HG02943 (cell line): ENCODE data around the gene AGPAT4.

Experiments
- ATAC-seq: cut with Tn5 transposase; IDR thresholded peaks from one replicate; pipeline ENCODE4 v1.9.1; 2021; ENCODE audit warnings: mild to moderate bottlenecking, low read depth, moderate library complexity; ENCODE audit not compliant: unreplicated experiment

AGPAT4 gene

DNA sequence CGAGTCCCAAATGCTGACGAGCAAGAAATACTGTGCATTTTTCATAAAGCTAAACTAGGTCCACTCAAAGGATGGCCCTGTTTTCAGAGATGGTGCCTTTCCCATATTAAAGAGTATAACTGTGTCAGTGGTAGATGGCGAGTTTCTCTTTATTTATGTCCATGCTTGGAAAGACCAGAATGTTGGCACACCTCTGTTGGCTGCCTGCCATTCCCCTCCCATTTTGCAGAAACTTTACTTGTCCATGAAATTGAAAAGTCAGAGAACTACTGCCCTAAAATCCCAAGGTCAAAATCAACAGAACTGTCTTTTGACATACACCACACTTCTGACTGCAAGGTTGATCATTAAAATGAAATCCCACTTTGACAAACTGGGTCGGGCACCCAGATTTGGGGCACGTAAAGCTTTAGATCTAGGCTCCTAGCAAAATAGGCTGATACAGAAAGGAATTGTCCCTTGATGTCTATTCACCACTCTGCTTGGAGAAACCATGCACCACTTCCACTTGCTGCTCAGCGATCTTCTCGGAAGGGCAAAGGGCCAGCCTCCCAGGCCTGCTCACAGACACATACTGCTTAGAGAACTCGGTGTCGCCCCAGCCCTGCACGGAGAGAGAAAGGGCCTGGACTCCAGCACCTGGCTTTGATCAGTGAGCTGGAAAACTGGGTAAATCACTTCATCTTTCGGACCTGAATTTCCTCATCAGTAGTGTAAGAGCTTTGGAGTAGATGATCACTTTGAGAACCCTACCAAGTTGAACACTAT is 130.0 kb downstream of the AGPAT4 start:
- ATAC-seq: no peak

- ATAC-seq: no peak
Measured at GRCh38 chr6:161142957-161143296, 130.9 kb downstream of the AGPAT4 start.

- no peak for ATAC-seq
Measured at GRCh38 chr6:161141173-161141572, 132.7 kb downstream of the AGPAT4 start.

GRCh38 chr6:161140554-161140875 is 133.3 kb downstream of the AGPAT4 start:
- ATAC-seq: no peak

- no peak for ATAC-seq
Measured at GRCh38 chr6:161139766-161140553, 133.9 kb downstream of the AGPAT4 start.

- no peak for ATAC-seq
Measured at GRCh38 chr6:161139304-161139765, 134.5 kb downstream of the AGPAT4 start.

DNA sequence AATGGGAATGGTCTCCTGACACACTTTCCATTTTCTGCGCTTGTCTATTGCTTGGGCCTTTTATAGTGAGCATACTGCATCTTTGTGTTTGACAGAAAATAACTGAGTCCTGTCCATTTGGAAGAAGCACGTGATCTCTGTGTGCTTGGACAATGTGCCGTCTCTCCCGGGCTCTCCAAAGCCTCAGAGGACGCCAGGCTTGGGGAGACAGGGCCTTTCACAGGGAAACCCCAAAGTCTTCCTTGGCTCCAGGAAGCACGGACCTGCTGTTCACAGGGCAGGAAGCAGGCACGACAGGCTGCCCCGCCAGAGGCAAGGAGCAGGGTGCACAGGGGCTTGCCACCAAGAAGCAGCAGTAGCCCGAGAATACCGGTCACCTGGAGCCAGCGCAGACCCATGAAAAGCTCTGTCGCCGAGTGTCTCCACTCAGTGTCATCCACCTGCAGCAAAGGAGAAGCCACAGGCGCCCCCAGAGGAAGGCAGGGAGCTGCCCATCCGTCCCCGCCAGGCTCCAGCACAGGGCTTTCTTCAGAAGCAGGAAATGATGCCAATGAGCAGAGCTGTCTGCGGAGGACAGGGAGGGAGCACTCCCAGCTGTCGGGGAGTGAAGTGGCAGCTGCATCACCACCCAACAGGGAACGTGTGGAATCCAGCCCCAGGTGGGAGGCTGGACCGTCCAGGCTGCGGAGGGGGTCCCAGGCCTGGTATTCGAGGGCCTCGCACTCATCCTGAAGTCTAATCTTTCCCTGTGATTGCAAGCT is 135.1 kb downstream of the AGPAT4 start:
- no peak for ATAC-seq

DNA sequence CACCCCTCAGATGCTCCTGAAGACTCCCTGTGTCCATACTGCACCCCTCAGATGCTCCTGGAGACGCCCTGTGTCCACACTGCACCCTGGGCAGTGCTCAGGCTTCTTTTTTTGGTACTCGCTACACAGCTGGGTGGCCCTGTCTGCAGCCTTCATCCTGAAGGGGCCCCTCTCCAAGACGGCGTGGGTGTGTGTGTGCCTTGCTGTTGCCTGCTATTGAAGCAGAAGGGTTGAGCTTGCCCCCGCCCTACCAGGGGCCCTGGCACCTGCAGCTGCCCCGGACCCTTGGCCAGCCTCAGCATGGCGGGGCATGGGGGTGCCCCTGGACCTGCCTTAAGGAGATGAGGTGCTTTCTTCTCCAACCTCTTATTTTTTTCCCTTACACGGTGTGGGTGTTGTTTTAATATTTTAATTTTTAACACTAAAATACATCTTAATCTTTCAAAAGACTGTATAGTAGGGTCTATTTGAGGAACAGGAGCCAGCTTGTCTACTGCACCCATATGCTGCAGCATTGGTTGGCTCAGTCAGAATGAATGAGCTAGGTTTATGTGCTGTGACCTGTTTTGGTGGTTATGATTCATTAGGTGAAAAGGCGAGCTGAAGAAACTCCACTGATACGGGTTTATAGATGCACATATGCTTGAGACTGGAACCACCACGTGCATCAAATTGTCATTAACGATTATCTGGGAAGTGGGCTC is 135.9 kb downstream of the AGPAT4 start:
- no peak for ATAC-seq

- no peak for ATAC-seq
Measured at GRCh38 chr6:161137320-161137719, 136.5 kb downstream of the AGPAT4 start.

DNA sequence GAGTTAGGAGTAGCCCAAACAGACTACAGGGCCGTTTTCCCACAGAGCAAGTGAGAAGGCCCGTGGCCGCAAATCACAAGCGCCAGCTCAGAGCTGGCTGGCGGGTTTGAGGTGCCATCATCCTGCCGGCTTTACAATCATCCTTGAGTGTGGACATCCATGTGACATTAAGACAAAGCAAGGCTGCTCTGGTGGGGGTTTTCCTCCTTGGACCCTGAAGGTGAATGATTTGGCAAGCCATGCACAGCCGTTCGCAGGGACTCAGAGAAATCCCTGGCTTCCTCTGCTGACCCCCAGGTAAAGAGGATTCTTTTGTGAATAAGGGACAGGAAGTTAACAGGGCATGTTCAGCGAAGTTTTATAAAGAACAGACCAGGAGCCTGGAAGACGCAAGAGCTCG is 137.2 kb downstream of the AGPAT4 start:
- ATAC-seq: no peak

- ATAC-seq: no peak
Measured at GRCh38 chr6:161135695-161136591, 137.9 kb downstream of the AGPAT4 start.

DNA sequence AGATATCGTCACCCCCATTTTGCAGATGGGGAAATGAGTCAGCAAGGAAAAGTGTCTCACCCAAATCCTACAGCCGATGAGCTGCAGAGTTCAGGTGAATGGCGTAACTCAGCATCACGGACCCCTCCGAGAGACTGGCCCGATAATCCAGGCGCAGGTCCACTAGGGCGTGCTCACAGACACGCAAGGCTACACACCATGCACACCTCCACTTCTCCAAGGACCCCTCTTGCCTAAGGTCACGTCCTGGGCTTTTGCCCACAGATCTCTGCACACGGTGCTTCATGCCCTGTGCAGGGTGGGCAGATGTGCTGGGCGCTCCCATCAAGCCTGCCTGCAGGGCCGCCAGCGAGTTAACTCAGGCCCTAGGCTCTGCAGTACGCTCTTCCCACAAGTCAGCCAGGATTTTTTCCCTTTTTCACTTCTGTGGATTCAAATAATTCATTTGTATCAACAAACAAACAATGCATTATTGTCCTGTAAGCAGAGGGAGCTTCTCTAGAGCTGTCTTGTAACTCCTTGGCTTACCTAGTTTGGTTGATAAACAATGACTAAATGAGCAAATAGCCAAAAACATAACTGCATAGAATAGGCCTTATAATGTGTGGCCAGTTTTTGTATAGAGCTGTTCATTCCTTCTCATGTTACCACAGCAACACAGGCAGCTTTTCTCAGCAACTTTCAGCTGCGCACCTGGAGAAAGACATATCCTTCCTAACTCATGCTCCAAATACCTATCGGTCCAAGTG is 139.1 kb downstream of the AGPAT4 start:
- no peak for ATAC-seq

- ATAC-seq: no peak
Measured at GRCh38 chr6:161133963-161134362, 139.9 kb downstream of the AGPAT4 start.

DNA sequence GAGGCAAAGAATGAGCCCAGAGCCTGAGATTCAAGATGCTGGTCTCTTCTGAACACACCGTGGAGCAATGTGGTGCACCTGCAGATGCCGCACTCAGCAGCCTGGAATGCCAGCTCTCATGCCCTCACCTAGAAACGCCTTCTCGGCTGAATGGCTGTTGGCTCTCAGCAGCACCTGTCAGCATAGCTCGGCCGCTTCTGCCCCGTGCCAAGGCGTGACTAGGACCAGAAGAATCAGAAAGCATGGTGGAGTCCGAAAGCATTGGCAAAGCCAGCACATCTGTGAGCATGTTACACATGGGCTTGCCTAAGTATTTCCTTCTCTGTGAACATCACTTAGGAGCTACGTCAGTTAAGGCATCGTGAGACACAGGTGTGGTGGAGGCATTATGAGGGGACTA is 141.5 kb downstream of the AGPAT4 start:
- no peak for ATAC-seq

DNA sequence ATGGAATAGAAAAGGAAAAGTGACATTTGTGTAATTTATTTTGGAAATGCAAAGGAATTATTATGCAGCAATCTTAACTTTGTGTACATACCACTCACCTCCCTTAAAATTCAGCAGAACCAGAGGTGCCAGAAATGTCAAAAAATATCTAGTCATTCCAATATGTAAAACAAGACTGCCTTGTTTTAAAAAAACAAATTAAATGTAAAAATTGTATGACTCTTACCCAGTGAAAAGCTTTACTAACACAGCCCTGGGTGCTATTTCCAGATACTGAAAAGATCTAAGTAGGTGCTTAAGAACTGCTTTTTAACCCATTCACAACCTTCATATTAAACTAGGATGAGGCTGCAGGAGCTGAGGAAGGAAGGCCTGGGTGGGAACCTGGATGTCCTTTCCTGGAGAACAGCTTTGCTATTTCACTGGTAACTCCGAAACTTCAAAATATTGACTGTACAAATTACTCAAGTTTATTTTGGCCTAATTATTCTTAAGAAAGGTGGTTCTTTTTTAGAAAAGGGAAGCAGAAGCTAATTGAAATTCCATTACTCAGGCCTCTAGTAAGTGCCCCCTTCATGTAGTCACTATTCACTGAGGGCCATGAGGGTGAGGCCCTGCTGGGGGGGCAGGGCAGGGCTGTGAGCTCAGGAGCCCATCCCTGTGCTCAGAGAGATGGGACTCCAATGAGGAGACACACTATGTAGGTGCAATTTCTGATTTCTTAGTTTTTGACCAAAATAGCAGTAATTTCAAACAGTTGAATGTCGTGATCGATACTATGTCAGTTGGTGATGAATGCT is 142.7 kb downstream of the AGPAT4 start:
- no peak for ATAC-seq

GRCh38 chr6:161130541-161130940 is 143.3 kb downstream of the AGPAT4 start:
- ATAC-seq: no peak

DNA sequence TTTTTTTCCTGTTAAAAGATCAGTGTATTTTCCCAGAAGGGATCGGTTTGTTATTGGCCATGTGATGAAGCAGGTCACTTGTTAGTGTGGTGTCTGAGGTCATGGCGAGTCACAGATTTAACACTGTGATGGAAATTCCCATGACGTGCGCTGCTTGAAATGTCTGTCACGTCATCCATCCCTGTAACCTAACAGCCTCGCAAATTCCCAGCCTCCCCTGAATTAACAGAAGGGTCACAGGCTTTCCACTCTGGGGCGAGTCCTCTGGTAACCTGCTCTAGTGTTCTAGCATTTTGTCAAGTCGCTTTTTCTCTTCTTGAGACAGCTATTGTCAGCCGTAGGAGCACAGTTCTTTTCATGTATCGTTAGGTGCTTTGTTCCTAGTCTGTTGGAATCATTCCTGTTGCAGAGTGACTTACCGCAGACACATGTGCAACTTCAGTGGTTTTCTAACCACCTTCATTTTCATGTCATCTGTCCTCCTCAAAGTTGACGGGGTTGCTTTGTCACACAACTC is 145.1 kb downstream of the AGPAT4 start:
- no peak for ATAC-seq

GRCh38 chr6:161128230-161128629 is 145.6 kb downstream of the AGPAT4 start:
- ATAC-seq: no peak
